GM18858 (cell line): ENCODE measurements around the gene EFCAB8.
"Not testable (repeated sequence)": the region's sequence is repeated elsewhere in the genome, so short reads cannot be mapped to it uniquely, and the experiment has no call there.

Source experiments
- ATAC-seq: cut with Tn5 transposase; IDR thresholded peaks from one replicate; pipeline ENCODE4 v1.9.1; 2021; ENCODE audit not compliant: unreplicated experiment

EFCAB8 gene

DNA sequence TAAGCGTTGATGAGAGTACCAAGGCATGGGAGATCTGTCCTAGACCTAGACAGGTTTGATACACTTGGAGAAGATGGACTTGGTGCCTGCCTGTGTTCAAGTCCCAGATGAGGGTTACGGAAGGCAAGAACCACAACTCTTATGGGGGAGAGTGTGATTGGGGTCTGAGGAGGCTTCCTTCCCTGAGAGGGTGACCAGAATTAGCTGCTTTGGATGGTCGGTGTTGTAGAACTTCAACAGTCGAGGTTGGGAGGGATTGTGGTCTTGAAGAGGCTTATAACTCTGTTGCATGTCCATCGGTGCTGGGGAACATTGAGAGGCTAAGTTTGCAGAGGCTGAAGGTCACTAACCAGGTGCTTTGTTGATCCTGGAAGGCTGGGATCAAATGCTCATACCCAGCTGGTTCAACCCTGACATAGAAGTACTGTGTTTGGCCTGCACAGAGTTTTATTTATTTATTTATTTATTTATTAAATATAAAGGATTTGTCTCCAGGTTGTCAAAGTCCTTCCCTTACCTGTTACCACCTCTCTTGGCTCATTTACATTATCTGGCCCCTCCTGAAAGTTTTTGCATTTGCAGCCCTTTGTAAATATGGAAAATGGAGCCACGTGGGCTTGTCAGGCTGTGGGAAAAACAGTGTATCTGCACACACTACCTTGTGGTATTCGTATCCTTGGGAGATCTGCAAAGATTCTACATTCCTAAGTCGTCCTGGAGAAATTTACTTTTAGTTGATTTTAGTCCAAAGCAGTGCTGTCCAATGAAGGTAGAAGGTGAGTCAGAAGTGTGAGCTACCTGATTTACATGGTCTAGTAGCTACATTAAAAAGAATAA, 15.8 kb upstream of the EFCAB8 start:
- no peak for ATAC-seq

DNA sequence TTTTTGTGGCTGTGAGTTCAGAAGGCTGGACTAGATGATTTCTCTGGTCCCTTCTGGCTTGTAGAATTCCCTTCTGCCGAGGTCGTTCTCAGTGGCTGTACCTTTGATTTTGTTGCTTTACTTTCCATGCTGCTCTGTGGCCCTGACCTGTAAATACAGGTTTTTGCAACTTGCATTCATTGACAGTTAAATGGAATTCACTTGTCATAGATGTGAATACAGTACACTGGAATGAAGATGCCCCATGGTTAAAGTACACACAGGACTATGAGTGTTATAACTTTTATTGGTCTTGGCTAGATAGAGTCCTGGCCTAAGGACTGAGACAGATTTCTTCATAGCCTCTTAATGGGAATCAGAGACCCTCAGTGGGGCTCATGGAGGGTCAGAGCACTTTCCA, 12.9 kb upstream of the EFCAB8 start:
- ATAC-seq, result no peak

GRCh38 chr20:32846852-32847251, 11.9 kb upstream of the EFCAB8 start:
- ATAC-seq, result no peak

DNA sequence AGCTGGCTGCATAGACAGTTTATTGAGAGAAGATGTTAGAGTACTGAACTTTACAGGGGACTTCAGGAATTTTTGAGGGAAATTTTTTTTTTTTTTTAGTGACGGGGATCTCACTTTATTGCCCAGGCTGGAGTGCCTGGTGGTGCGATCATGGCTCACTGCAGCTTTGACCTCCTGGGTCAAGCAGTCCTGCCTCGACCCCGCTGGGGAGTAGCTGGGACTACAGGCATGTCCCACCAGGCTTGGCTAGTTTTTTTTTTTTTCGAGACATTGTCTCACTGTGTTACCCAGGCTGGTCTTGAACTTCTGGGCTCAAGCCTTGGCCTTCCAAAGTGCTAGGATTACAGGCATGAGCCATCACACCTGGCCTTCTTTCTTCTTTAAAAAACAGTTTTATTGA, 10.8 kb upstream of the EFCAB8 start:
- no peak for ATAC-seq

DNA sequence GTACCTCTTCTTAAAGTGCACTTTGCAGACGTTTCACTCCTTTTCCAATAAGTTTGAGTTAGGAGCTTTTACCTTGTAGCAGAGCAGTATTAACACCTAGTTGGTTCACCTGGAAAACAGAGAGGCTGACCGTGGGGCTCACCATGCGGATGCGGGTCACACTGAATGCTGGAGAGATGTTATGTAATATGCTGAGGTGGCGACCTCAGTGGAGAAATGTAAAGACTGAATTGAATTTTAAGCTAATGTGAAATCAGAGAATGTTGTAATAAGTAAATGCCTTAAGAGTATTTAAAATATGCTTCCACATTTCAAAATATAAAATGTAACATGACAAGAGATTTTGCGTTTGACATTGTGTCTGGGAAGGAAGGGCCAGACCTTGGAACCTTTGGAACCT, 9.9 kb upstream of the EFCAB8 start:
- no peak for ATAC-seq

- no peak for ATAC-seq
Observed at GRCh38 chr20:32849577-32849976, 9.1 kb upstream of the EFCAB8 start.

DNA sequence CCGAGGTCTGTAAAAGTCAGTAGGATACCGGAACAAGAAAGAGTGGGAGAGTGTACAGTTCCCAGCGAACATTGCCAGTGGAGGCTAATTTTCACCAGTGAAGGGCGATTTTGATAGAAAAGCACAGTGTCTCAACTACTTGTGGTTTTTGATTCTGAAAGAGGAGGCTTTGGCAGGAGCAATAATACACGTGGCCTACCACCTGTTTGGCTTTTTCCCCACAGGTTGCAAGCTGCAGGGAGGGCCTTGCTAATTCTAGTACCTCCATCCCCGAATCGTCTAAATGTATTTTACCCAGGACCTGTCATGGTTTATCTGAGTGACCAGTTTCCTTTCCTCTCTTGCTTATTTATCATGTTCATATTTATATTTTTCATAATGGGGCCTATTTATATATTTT, 3.3 kb upstream of the EFCAB8 start:
- ATAC-seq, result no peak

DNA sequence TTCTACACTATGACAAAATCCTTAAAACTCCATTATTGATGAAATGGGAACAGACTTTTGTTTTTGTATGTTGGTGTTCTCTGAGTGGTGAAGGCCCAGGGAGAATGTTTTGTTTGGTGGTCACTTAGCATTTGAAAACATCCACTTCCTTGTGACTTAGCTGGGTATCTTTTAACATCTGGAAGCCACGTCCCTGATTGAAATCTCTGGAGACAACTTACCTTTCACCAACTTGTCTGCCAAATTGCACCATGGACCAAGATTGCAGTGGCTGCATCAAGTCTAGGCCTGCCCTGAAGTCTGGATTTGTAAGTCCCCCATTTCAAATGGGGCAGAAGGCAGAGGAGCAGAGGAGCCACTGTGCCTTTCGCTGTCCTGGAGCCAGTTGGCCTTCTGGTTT, 534 bp upstream of the EFCAB8 start:
- ATAC-seq, result no peak

GRCh38 chr20:32861446-32861845, 2.7 kb downstream of the EFCAB8 start:
- ATAC-seq, result no peak

GRCh38 chr20:32869562-32869961, 10.8 kb downstream of the EFCAB8 start:
- no peak for ATAC-seq

DNA sequence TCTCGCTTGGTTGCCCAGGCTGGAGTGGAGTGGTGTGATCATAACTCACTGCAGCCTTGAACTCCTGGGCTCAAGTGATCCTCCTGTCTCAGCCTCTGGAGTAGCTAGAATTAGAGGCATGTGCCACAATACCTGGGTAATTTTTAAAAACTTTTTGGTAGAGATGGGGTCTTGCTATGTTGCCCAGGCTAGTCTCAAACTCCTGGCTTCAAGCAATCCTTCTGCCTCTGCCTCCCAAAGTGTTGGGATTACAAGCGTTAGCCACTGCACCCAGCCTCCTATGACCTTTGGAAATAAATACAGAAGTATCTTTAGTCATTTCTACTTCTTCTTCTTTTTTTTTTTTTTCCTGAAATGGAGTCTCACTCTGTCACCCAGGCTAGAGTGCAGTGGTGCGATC, 11.8 kb downstream of the EFCAB8 start:
- not testable (repeated sequence) for ATAC-seq

- ATAC-seq, result no peak
Observed at GRCh38 chr20:32870985-32871384, 12.3 kb downstream of the EFCAB8 start.

- ATAC-seq, result no peak
Observed at GRCh38 chr20:32871627-32872160, 13.0 kb downstream of the EFCAB8 start.

- ATAC-seq, result no peak
Observed at GRCh38 chr20:32872266-32872665, 13.5 kb downstream of the EFCAB8 start.

GRCh38 chr20:32875673-32876072, 16.9 kb downstream of the EFCAB8 start:
- no peak for ATAC-seq

DNA sequence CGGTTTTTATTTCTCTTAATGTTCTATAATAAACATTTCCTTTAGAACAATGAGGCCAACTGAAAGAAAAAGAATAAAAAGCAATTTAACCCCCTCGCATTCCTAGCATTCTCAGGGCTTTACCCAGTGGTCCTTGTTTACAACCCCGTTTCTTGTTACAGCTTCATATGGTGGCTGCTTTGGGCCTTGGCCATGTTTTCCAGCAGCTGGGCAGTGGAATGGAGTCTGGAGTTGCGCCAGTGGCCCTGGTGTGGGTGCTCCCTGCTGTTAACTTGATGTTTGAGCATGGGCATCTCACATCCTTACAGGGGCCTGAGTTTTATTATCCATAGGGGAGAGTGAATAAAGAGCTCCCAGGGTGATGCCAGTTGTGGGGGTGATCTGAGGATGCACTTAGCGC, 18.8 kb downstream of the EFCAB8 start:
- ATAC-seq, result no peak

- no peak for ATAC-seq
Observed at GRCh38 chr20:32878820-32879219, 20.1 kb downstream of the EFCAB8 start.

GRCh38 chr20:32879538-32879937, 20.8 kb downstream of the EFCAB8 start:
- no peak for ATAC-seq

DNA sequence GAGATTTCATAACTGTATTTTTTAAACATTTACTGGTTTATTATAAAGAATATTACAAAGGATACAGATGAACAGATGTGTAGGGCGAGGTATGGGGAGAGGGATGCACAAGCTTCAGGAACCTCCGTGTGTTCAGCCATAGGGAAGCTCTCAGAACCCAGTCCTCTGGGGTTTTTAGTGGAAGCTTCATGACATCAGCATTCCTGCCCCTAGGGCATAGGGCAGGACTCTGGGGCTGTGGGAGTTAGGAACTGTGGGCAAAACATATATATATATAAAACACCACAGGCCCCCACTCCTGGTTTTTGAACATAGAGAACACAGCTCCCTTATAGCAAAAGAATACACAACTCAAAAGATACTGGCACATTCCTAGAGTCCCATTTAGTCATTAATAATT, 21.9 kb downstream of the EFCAB8 start:
- ATAC-seq, result no peak

DNA sequence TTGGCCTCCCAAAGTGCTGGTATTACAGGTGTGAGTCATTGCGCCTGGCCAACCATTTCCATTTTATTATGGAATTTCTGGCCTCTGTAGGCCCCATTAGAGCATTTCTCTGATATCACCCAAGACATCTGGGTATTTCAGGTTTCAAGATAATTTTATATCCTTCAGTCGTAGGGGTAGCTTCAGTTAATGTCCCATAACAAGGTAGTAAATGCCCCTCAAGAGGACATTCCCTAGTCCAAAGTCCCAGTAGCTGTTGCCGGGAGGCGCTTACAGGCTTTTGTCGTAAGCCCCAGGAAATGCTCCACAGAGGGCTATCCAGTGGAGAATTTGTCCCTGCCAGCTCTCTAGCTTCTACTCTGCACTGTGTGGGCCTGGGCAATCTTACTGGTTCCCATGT, 24.4 kb downstream of the EFCAB8 start:
- ATAC-seq, result no peak

DNA sequence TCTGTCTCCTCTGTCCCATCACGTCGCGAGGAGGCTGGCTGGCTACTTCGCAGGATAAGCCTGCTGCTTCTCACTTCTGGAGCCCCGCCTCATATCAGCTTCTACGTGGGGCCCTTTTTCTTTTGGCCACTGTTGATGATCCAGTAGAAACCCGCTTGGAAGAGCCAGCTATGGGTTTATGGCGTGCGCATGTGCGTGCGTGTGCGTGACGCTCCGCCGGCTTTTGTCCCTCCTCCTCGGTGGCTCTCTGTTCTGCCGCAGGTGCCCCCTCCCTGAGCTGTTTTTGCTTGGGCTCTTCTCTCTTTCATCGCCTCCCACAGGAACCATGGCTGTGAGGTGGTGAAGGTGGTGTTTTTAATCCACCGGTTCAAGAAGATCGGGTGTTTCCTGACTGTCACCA, 26.5 kb downstream of the EFCAB8 start:
- no peak for ATAC-seq

DNA sequence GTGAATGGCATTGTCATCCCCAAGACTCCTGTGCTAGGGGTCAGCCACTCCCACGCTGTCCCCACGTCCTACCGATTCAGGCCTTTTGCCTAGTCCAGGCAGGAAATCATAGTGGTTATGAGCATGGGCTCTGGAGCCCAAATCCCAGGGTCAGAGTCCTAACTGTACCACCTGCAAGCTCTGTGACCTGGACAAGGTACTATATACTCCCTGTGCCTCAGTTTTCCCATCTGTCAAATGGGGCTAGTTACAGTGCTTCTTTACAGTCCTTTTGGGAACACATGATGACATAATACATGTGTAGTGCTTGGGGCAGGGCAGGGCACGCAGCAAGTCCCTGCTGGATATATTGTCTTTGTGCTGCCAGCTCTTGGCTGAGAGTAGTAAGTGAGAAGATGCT, 27.2 kb downstream of the EFCAB8 start:
- ATAC-seq, result no peak

GRCh38 chr20:32886652-32887051, 27.9 kb downstream of the EFCAB8 start:
- ATAC-seq, result no peak
